ENCODE measurements around the gene NGLY1. TPM values are rescaled to one million over a fixed set of nuclear protein-coding genes. Genes with fewer than 3 reads are reported as not detected.

NGLY1 gene
- total and polyA plus RNA-seq, 2 of the 4 experiments (the other 2 are of a cell fraction): 10.0 to 14.9 TPM

DNA sequence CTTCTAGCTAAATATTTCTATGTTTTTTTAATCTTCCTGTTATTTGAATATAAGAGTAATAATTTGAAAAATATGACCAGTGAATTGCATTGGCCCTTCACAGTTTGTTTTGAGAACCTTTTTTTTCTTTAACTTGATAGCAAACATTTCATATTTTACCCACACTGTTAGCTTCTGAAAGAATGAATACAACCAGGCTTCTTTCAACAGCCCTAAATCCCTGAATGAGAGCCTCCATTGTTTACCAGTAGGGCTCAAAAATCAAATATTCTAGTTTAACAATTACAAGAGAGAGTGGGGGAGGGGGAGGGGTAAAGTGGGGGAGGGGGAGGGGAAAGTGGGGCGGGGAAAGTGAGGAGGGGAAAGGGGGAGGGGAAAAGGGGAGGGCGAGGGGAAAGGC, 104.1 kb downstream of the NGLY1 start:
- TF ChIP-seq RAD21 (IDR thresholded peaks at IDR 0.05; ENCODE audit: low read length) (no peak), CHD1 (IDR thresholded peaks at IDR 0.05; ENCODE audit: low read depth, low read length) (no peak), SMC3 (IDR thresholded peaks at IDR 0.05; ENCODE audit: low read depth, low read length) (no peak), BHLHE40 (IDR thresholded peaks at IDR 0.05; ENCODE audit: low read depth, low read length) (no peak), RCOR1 (IDR thresholded peaks at IDR 0.05; ENCODE audit: insufficient replicate concordance, low read length) (no peak), ELK1 (IDR thresholded peaks at IDR 0.05; ENCODE audit: borderline replicate concordance, low read depth, low read length) (no peak), RFX5 (IDR thresholded peaks at IDR 0.05; ENCODE audit: low read depth, low read length) (no peak), MAZ (IDR thresholded peaks at IDR 0.05; ENCODE audit: borderline replicate concordance, low read depth, low read length) (no peak), NFE2L2 (IDR thresholded peaks at IDR 0.05; ENCODE audit: low read depth, low read length) (no peak)
- WGBS, 2 experiments (ENCODE audit: extremely low coverage in 2 of 2, insufficient read length in 1 of 2): no CpG with 5 or more reads among the region's 2 CpGs
- POLR2A ChIA-PET (ENCODE audit: unreplicated experiment): no interaction called here
- Histone ChIP-seq H3K9ac (ENCODE audit: low read depth, low read length) (no peak overlapping the region), H3K4me2 (ENCODE audit: low read depth, low read length) (no peak overlapping the region), H3K4me3 (ENCODE audit: insufficient read depth, low read depth, low read length) (no peak overlapping the region), H3K14ac (replicated peaks; ENCODE audit: low read depth, low read length) (no peak overlapping the region), H3K4ac (ENCODE audit: low read depth, low read length) (no peak overlapping the region), H3K18ac (ENCODE audit: low read depth, low read length) (no peak overlapping the region), H3K9me1 (ENCODE audit: insufficient read depth, low read length) (no peaks in the 10 kb centered on the region), H3K56ac (ENCODE audit: extremely low read depth, insufficient read depth, low read length) (no peak overlapping the region), H2BK15ac (ENCODE audit: low read depth, low read length) (no peak overlapping the region), H3K4me1 (ENCODE audit: control insufficient read depth, insufficient read depth, low read length) (no peaks in the 10 kb centered on the region), H4K5ac (ENCODE audit: low read depth, low read length) (no peak overlapping the region), H3K79me1 (ENCODE audit: low read depth in 1 of 2, low read length in 2 of 2) (no peaks in the 10 kb centered on the region), H4K91ac (ENCODE audit: insufficient read depth, low read depth, low read length) (no peak overlapping the region), H2AK9ac (replicated peaks; ENCODE audit: low read depth, low read length, poor library complexity) (no peak overlapping the region), H4K8ac (ENCODE audit: low read depth in 2 of 2, low read length in 2 of 2) (no peak overlapping the region), H2AFZ (replicated peaks; ENCODE audit: low read length, poor library complexity) (no peak overlapping the region), H3K27me3 (ENCODE audit: control insufficient read depth, insufficient read depth, low read length) (peaks cover 2% of the 10 kb centered on the region; the same call in 1 of the 2 replicates), H3K27ac (ENCODE audit: insufficient read depth, low read length) (no peak overlapping the region), H3K36me3 (ENCODE audit: control insufficient read depth, insufficient read depth, low read length) (no peaks in the 10 kb centered on the region), H2AK5ac (ENCODE audit: low read depth, low read length) (no peak overlapping the region), H3K9me3 (ENCODE audit: control insufficient read depth, insufficient read depth, low read length) (no peaks in the 10 kb centered on the region), H2BK5ac (ENCODE audit: low read depth, low read length, poor library complexity, severe bottlenecking) (no peak overlapping the region), H2BK120ac (ENCODE audit: low read depth, low read length) (no peak overlapping the region), H3K23ac (ENCODE audit: low read depth, low read length) (no peak overlapping the region), H2BK20ac (ENCODE audit: low read depth, low read length) (no peak overlapping the region), H4K20me1 (ENCODE audit: insufficient read depth, low read length) (no peaks in the 10 kb centered on the region)
- no TSS peak for BruUV-seq (replicated peaks)
- DNase-seq: no peak
- dilution Hi-C loops (cut with HindIII; ENCODE audit: low sequenced_read_pairs, unreplicated experiment): no loop called here
- ATAC-seq (ENCODE audit: low read depth): no peak
- CTCF ChIA-PET: no interaction called here
- intact Hi-C loops (cut with micrococcal nuclease): no loop called here
- in situ Hi-C loops (cut with MboI; ENCODE audit: low sequenced_read_pairs): no loop called here
